AG09309 (cell line): ENCODE data around the gene ESRP2.

ENCODE experiments used
- DNase-seq: peaks from one replicate; pipeline ENCODE4 v3.0.0-alpha.2; 2010; ENCODE audit warnings: low read depth
- H3K4me3 ChIP-seq: 2 replicates; pipeline ENCODE4 v1.5.1; 2011; ENCODE audit warnings: mild to moderate bottlenecking, low read depth, low read length, moderate library complexity; ENCODE audit not compliant: control insufficient read depth
- TF ChIP-seq, protein P1 (sequence below): IDR thresholded peaks from 2 replicates; pipeline ENCODE4 v1.5.1; 2011; ENCODE audit warnings: mild to moderate bottlenecking, low read depth, low read length, inconsistent platforms; ENCODE audit not compliant: insufficient read depth, control insufficient read depth; ENCODE audit errors: missing control alignments

The ESRP2 gene

DNA sequence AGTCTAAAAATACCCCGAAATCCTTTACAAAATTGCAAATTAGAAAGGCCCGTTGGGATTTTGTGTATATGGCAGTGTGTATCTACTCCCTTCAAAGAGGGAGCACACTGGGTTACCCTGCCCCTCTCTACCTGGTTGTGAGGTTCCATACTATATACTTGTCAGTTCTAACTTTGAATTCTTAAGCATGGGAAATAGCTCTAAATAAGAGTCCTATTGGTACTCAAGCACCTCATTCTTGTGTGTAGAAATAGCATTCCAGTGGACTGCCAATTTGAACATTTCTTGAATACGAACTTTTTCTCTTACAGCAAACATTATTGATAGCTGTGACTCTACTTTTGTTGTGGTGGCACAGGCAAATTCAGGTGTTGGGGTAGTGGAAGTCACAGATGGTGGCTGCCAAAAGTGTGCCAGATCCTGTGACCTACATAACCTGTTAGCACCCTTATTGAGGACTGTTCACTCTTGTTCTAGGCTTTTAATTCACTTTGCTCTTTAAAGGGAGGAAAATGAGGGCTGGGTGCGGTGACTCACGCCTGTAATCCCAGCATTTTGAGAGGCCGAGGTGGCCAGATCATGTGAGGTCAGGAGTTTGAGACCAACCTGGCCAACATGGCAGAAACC lies 16.1 kb downstream of the ESRP2 start:
- TF ChIP-seq, protein P1, sequence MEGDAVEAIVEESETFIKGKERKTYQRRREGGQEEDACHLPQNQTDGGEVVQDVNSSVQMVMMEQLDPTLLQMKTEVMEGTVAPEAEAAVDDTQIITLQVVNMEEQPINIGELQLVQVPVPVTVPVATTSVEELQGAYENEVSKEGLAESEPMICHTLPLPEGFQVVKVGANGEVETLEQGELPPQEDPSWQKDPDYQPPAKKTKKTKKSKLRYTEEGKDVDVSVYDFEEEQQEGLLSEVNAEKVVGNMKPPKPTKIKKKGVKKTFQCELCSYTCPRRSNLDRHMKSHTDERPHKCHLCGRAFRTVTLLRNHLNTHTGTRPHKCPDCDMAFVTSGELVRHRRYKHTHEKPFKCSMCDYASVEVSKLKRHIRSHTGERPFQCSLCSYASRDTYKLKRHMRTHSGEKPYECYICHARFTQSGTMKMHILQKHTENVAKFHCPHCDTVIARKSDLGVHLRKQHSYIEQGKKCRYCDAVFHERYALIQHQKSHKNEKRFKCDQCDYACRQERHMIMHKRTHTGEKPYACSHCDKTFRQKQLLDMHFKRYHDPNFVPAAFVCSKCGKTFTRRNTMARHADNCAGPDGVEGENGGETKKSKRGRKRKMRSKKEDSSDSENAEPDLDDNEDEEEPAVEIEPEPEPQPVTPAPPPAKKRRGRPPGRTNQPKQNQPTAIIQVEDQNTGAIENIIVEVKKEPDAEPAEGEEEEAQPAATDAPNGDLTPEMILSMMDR = no peak
- no peak overlapping the region for H3K4me3 ChIP-seq
- no peak for DNase-seq

GRCh38 chr16:68217506-68217905 lies 18.4 kb downstream of the ESRP2 start:
- DNase-seq = no peak
- TF ChIP-seq, protein P1 = no peak

DNA sequence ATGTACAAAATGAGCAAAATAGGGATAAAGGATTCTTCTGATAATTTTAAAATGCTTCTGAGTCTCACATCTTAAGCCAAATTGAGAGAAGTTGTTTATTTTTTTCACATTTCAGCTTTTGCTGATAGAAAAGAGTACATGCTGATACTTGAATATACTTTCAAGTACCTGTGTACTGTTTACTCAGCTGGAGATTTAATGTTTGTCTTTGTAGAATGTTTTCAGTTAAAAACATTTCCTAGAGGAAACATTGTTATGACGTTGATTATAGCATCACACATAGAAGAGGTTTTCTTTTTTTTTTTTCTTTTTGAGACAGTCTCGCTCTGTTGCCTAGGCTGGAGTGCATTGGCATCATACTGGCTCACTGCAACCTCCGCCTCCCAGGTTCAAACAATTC lies 19.7 kb downstream of the ESRP2 start:
- H3K4me3 ChIP-seq = no peak overlapping the region
- TF ChIP-seq, protein P1 = no peak
- no peak for DNase-seq

More at GRCh38 chr16:68217506-68217905, 18.4 kb downstream of the ESRP2 start:
- no peak overlapping the region for H3K4me3 ChIP-seq

GRCh38 chr16:68215302-68215701 lies 20.6 kb downstream of the ESRP2 start:
- no peak overlapping the region for H3K4me3 ChIP-seq
- TF ChIP-seq, protein P1 = no peak
- DNase-seq = no peak

GRCh38 chr16:68214726-68215125 lies 21.2 kb downstream of the ESRP2 start:
- no peak overlapping the region for H3K4me3 ChIP-seq
- TF ChIP-seq, protein P1 = no peak
- no peak for DNase-seq

- no peak for DNase-seq
- H3K4me3 ChIP-seq = no peak overlapping the region
- TF ChIP-seq, protein P1 = no peak
These were observed 29.7 kb downstream of the ESRP2 start for GRCh38 chr16:68206245-68206644.
